Thymus (tissue), 11 donors: Measurements from ENCODE around the gene EMX1. TPM values are rescaled to one million over a fixed set of nuclear protein-coding genes. Genes with fewer than 3 reads are reported as not detected.

Source experiments
- DNase-seq, 9 donors: peaks; one replicate each; pipeline ENCODE4 v3.0.0-alpha.2; 2013; ENCODE audit warnings: low spot score in 9 of 9, low read depth in 6 of 9, missing footprints in 1 of 9
- H3K27ac ChIP-seq, 2 donors: one replicate each; pipeline ENCODE4 v1.5.1; 2013; ENCODE audit warnings: control low read depth in 1 of 2, low read depth in 1 of 2, low read length in 1 of 2, mild to moderate bottlenecking in 1 of 2, moderate library complexity in 1 of 2
- H3K27me3 ChIP-seq, 2 donors: one replicate each; pipeline ENCODE4 v1.5.1; 2013; ENCODE audit warnings: low read length in 1 of 2; ENCODE audit not compliant: control insufficient read depth in 2 of 2, insufficient read depth in 1 of 2
- H3K36me3 ChIP-seq, 2 donors: one replicate each; pipeline ENCODE4 v1.5.1; 2013; ENCODE audit warnings: low read length in 1 of 2, mild to moderate bottlenecking in 1 of 2, moderate library complexity in 1 of 2; ENCODE audit not compliant: control insufficient read depth in 2 of 2, insufficient read depth in 2 of 2
- H3K4me1 ChIP-seq, 2 donors: one replicate each; pipeline ENCODE4 v1.5.1; 2013; ENCODE audit warnings: low read length in 2 of 2; ENCODE audit not compliant: control insufficient read depth in 2 of 2, insufficient read depth in 2 of 2
- H3K4me3 ChIP-seq, 2 donors: one replicate each; pipeline ENCODE4 v1.5.1; 2013; ENCODE audit warnings: low read length in 2 of 2, control low read depth in 1 of 2, mild to moderate bottlenecking in 1 of 2
- H3K9me3 ChIP-seq, 2 donors: one replicate each; pipeline ENCODE4 v1.5.1; 2013; ENCODE audit warnings: low read length in 1 of 2, mild to moderate bottlenecking in 1 of 2; ENCODE audit not compliant: control insufficient read depth in 2 of 2, insufficient read depth in 1 of 2
- WGBS: extraction: QIAGEN DNeasy Blood & Tissue Kit; methylation state at CpG from one replicate; pipeline ENCODE4 v1.1.7; 2013; 5-methylcytosine and 5-hydroxymethylcytosine counted together
- polyA plus RNA-seq: library from polyadenylated mRNA; stranded (reverse); fragments of 200-250 nt; gene quantifications from one replicate; pipeline ENCODE4 v1.2.3, GENCODE V29; 2013
- total RNA-seq: library from RNA; stranded (reverse); fragments of 120-200 nt; gene quantifications from one replicate; pipeline ENCODE4 v1.2.4, GENCODE V29; 2013
- donor health status: healthy.

The EMX1 gene
- total and polyA plus RNA-seq, 2 donors, result 0.38 to 0.82 TPM

- Histone ChIP-seq H3K27ac (no peak overlapping the region), H3K4me3 (no peak overlapping the region), H3K9me3 (peaks cover 0 to 7% of the 10 kb centered on the region in 2 donors), H3K27me3 (peaks cover 40 to 88% of the 10 kb centered on the region in 2 donors), H3K36me3 (no peaks in the 10 kb centered on the region), H3K4me1 (peaks cover 0 to 4% of the 10 kb centered on the region in 2 donors)
- 89% methylated on average over 8 of the region's 8 CpGs for WGBS
- DNase-seq, result no peak
Measured at GRCh38 chr2:72927619-72928550, 10.6 kb downstream of the EMX1 start.

GRCh38 chr2:72929010-72929409 lies 11.7 kb downstream of the EMX1 start:
- Histone ChIP-seq H3K9me3 (peaks cover 0 to 7% of the 10 kb centered on the region in 2 donors), H3K36me3 (no peaks in the 10 kb centered on the region), H3K4me3 (no peak overlapping the region), H3K4me1 (peaks cover 0 to 4% of the 10 kb centered on the region in 2 donors), H3K27me3 (peaks cover 29 to 85% of the 10 kb centered on the region in 2 donors), H3K27ac (no peak overlapping the region)
- no peak for DNase-seq
- 93% methylated on average over 1 of the region's 1 CpG for WGBS

GRCh38 chr2:72931280-72931910 lies 14.1 kb downstream of the EMX1 start:
- DNase-seq, result no peak
- Histone ChIP-seq H3K27me3 (peaks cover 8 to 70% of the 10 kb centered on the region in 2 donors), H3K9me3 (peaks cover 0 to 2% of the 10 kb centered on the region in 2 donors), H3K4me3 (no peak overlapping the region), H3K36me3 (no peaks in the 10 kb centered on the region), H3K27ac (no peak overlapping the region), H3K4me1 (no peaks in the 10 kb centered on the region)
- WGBS, result 96% methylated on average over 14 of the region's 14 CpGs

- Histone ChIP-seq H3K4me3 (no peak overlapping the region), H3K27me3 (peaks cover 2 to 67% of the 10 kb centered on the region in 2 donors), H3K4me1 (no peaks in the 10 kb centered on the region), H3K27ac (no peak overlapping the region), H3K9me3 (peaks cover 0 to 2% of the 10 kb centered on the region in 2 donors), H3K36me3 (no peaks in the 10 kb centered on the region)
- 44% methylated on average over 5 of the region's 5 CpGs for WGBS
- DNase-seq, result no peak
Measured at GRCh38 chr2:72932045-72932740, 14.9 kb downstream of the EMX1 start.

GRCh38 chr2:72932805-72933204 lies 15.5 kb downstream of the EMX1 start:
- no peak overlapping the region for H3K4me3 ChIP-seq
- H3K36me3 ChIP-seq, result no peaks in the 10 kb centered on the region
- WGBS, result 94% methylated on average over 4 of the region's 4 CpGs
- no peak overlapping the region for H3K27ac ChIP-seq
- H3K27me3 ChIP-seq, result peaks cover 0 to 62% of the 10 kb centered on the region in 2 donors
- no peak for DNase-seq
- H3K9me3 ChIP-seq, result peaks cover 0 to 2% of the 10 kb centered on the region in 2 donors
- H3K4me1 ChIP-seq, result no peaks in the 10 kb centered on the region

- no peaks in the 10 kb centered on the region for H3K4me1 ChIP-seq
- no peak overlapping the region for H3K4me3 ChIP-seq
- peaks cover 0 to 58% of the 10 kb centered on the region in 2 donors for H3K27me3 ChIP-seq
- H3K36me3 ChIP-seq, result no peaks in the 10 kb centered on the region
- H3K27ac ChIP-seq, result no peak overlapping the region
- no peak for DNase-seq
- 93% methylated on average over 5 of the region's 5 CpGs for WGBS
- H3K9me3 ChIP-seq, result peaks cover 0 to 2% of the 10 kb centered on the region in 2 donors
Measured at GRCh38 chr2:72933207-72933606, 15.9 kb downstream of the EMX1 start.

DNA sequence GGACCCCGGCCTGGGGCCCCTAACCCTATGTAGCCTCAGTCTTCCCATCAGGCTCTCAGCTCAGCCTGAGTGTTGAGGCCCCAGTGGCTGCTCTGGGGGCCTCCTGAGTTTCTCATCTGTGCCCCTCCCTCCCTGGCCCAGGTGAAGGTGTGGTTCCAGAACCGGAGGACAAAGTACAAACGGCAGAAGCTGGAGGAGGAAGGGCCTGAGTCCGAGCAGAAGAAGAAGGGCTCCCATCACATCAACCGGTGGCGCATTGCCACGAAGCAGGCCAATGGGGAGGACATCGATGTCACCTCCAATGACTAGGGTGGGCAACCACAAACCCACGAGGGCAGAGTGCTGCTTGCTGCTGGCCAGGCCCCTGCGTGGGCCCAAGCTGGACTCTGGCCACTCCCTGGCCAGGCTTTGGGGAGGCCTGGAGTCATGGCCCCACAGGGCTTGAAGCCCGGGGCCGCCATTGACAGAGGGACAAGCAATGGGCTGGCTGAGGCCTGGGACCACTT lies 16.4 kb downstream of the EMX1 start:
- 92% methylated on average over 12 of the region's 12 CpGs for WGBS

DNA sequence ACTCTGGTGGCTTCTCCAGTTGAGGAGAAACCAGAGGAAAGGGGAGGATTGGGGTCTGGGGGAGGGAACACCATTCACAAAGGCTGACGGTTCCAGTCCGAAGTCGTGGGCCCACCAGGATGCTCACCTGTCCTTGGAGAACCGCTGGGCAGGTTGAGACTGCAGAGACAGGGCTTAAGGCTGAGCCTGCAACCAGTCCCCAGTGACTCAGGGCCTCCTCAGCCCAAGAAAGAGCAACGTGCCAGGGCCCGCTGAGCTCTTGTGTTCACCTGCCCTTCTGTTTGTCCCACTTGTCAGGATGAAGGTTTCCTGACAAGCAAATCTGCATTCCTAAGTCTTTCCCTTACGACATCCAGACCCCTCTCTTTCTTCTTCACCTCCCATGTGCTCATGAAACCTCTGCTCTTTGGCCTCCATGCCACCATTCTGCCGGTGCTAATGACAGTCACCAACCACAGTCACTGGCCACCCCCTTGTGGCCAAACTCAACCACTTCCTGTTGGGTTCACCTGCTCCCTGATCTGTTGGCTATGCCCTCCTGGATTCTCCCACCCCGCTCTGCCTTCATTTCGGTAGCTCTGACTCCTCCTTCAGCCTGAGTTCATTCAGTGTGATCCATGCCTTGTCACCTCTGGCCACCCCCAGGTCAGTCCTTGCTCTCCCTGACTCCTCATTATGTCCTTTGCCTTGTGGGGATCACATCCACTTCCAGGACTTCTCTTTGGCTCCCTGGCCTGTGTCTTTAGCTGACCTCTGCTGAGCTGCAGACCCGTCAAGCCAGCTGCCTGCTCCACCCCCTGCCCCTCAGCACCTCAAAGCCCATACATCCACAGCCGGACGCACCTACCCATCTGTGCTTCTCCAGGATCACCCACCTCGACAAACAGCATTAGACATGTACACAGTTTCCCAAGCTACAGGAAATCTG lies 17.6 kb downstream of the EMX1 start:
- WGBS, result 88% methylated on average over 14 of the region's 14 CpGs
- H3K27me3 ChIP-seq, result peaks cover 0 to 42% of the 10 kb centered on the region in 2 donors
- no peak overlapping the region for H3K27ac ChIP-seq
- H3K9me3 ChIP-seq, result peaks cover 0 to 2% of the 10 kb centered on the region in 2 donors
- no peaks in the 10 kb centered on the region for H3K36me3 ChIP-seq
- no peak overlapping the region for H3K4me3 ChIP-seq
- no peak for DNase-seq
- no peaks in the 10 kb centered on the region for H3K4me1 ChIP-seq

More for the DNA sequence above, 16.4 kb downstream of the EMX1 start:
- H3K36me3 ChIP-seq, result no peaks in the 10 kb centered on the region
- H3K4me3 ChIP-seq, result no peak overlapping the region
- H3K4me1 ChIP-seq, result no peaks in the 10 kb centered on the region
- peaks cover 0 to 53% of the 10 kb centered on the region in 2 donors for H3K27me3 ChIP-seq
- H3K9me3 ChIP-seq, result peaks cover 0 to 2% of the 10 kb centered on the region in 2 donors
- no peak for DNase-seq
- no peak overlapping the region for H3K27ac ChIP-seq
